ENCODE results near the gene CTU2. TPM values are rescaled to one million over a fixed set of nuclear protein-coding genes. Genes with fewer than 3 reads are reported as not detected.

CTU2 gene
- total RNA-seq, 4 donors from 2014 or later = 0.88 to 20.3 (median 14.6) TPM

GRCh38 chr16:88722784-88723506 lies 16.6 kb downstream of the CTU2 start:
- no peak for DNase-seq
- Histone ChIP-seq H3K9me3 (no peaks in the 10 kb centered on the region), H3K27ac (no peak overlapping the region), H3K4me1 (no peaks in the 10 kb centered on the region), H3K4me3 (no peak overlapping the region), H3K36me3 (no peaks in the 10 kb centered on the region), H3K27me3 (no peaks in the 10 kb centered on the region)
- intact Hi-C loops (cut with DNase I; ENCODE audit: low total_unique reads) = no loop called here
- TF ChIP-seq POLR2A (IDR thresholded peaks at IDR 0.05) (no peak), CTCF (IDR thresholded peaks at IDR 0.05) (no peak)

GRCh38 chr16:88723507-88723887 lies 17.2 kb downstream of the CTU2 start:
- H3K4me3 ChIP-seq = no peak overlapping the region
- no peak overlapping the region for H3K27ac ChIP-seq
- intact Hi-C loops (cut with DNase I; ENCODE audit: low total_unique reads) = no loop called here
- TF ChIP-seq CTCF (IDR thresholded peaks at IDR 0.05) (no peak), POLR2A (IDR thresholded peaks at IDR 0.05) (no peak)
- DNase-seq = no peak
- no peaks in the 10 kb centered on the region for H3K36me3 ChIP-seq
- no peaks in the 10 kb centered on the region for H3K9me3 ChIP-seq
- no peaks in the 10 kb centered on the region for H3K4me1 ChIP-seq
- H3K27me3 ChIP-seq = no peaks in the 10 kb centered on the region

- TF ChIP-seq POLR2A (IDR thresholded peaks at IDR 0.05) = no peak
- no peak for TF ChIP-seq CTCF (IDR thresholded peaks at IDR 0.05)
- H3K27me3 ChIP-seq = no peaks in the 10 kb centered on the region
- intact Hi-C loops (cut with DNase I; ENCODE audit: low total_unique reads) = no loop called here
- H3K9me3 ChIP-seq = no peaks in the 10 kb centered on the region
- no peak for DNase-seq
- no peak overlapping the region for H3K27ac ChIP-seq
- H3K4me1 ChIP-seq = no peaks in the 10 kb centered on the region
- no peaks in the 10 kb centered on the region for H3K36me3 ChIP-seq
- H3K4me3 ChIP-seq = no peak overlapping the region
These were observed 17.6 kb downstream of the CTU2 start for GRCh38 chr16:88723911-88724310.

- TF ChIP-seq CTCF (IDR thresholded peaks at IDR 0.05) (no peak), POLR2A (IDR thresholded peaks at IDR 0.05) (no peak)
- Histone ChIP-seq H3K27ac (no peak overlapping the region), H3K9me3 (no peaks in the 10 kb centered on the region), H3K4me3 (no peak overlapping the region), H3K27me3 (no peaks in the 10 kb centered on the region), H3K4me1 (no peaks in the 10 kb centered on the region), H3K36me3 (no peaks in the 10 kb centered on the region)
- no peak for DNase-seq
- intact Hi-C loops (cut with DNase I; ENCODE audit: low total_unique reads) = no loop called here
These were observed 18.7 kb downstream of the CTU2 start for GRCh38 chr16:88724855-88725555.

- no peak for DNase-seq
- no peaks in the 10 kb centered on the region for H3K36me3 ChIP-seq
- intact Hi-C loops (cut with DNase I; ENCODE audit: low total_unique reads) = no loop called here
- H3K4me1 ChIP-seq = no peaks in the 10 kb centered on the region
- no peak overlapping the region for H3K27ac ChIP-seq
- no peak overlapping the region for H3K4me3 ChIP-seq
- H3K27me3 ChIP-seq = no peaks in the 10 kb centered on the region
- TF ChIP-seq CTCF (IDR thresholded peaks at IDR 0.05) (no peak), POLR2A (IDR thresholded peaks at IDR 0.05) (no peak)
- no peaks in the 10 kb centered on the region for H3K9me3 ChIP-seq
These were observed 19.5 kb downstream of the CTU2 start for GRCh38 chr16:88725609-88726407.
